Measurements from ENCODE around the gene LCE7A.

DNA sequence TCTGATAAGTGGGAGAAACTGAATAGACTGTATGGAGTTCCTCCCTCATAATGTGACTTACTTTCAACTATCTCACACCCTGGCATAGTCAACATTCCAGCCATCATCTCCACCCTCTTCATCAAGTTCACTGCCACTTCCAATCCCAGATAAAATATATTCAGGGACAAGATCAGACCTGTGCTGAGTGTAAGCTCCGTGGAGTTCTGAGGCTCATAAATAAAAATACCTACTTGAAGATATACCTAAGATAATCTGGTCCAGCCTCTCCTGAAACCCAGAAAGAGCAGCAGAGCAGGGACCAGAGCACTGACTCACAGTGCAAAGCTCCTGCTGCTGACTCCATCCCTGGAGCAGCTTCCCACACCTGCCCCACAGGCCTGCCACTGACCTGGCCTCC, 1.7 kb upstream of the LCE7A start:
- TF ChIP-seq, protein P1, sequence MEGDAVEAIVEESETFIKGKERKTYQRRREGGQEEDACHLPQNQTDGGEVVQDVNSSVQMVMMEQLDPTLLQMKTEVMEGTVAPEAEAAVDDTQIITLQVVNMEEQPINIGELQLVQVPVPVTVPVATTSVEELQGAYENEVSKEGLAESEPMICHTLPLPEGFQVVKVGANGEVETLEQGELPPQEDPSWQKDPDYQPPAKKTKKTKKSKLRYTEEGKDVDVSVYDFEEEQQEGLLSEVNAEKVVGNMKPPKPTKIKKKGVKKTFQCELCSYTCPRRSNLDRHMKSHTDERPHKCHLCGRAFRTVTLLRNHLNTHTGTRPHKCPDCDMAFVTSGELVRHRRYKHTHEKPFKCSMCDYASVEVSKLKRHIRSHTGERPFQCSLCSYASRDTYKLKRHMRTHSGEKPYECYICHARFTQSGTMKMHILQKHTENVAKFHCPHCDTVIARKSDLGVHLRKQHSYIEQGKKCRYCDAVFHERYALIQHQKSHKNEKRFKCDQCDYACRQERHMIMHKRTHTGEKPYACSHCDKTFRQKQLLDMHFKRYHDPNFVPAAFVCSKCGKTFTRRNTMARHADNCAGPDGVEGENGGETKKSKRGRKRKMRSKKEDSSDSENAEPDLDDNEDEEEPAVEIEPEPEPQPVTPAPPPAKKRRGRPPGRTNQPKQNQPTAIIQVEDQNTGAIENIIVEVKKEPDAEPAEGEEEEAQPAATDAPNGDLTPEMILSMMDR (conservative IDR thresholded peaks at IDR 0.05; ENCODE audit: low read depth, low read length), result no peak
- TF ChIP-seq RAD21 (IDR thresholded peaks at IDR 0.05; ENCODE audit: low read length) (no peak), SMC3 (IDR thresholded peaks at IDR 0.05; ENCODE audit: low read depth, low read length) (no peak), CHD1 (IDR thresholded peaks at IDR 0.05; ENCODE audit: low read depth, low read length) (no peak), FOS (IDR thresholded peaks at IDR 0.05; ENCODE audit: low read depth, low read length) (no peak), CEBPB (IDR thresholded peaks at IDR 0.05; ENCODE audit: low read depth, low read length) (no peak), RCOR1 (IDR thresholded peaks at IDR 0.05; ENCODE audit: insufficient replicate concordance, low read length) (no peak)
- TF ChIP-seq, protein P2, sequence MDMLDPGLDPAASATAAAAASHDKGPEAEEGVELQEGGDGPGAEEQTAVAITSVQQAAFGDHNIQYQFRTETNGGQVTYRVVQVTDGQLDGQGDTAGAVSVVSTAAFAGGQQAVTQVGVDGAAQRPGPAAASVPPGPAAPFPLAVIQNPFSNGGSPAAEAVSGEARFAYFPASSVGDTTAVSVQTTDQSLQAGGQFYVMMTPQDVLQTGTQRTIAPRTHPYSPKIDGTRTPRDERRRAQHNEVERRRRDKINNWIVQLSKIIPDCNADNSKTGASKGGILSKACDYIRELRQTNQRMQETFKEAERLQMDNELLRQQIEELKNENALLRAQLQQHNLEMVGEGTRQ (IDR thresholded peaks at IDR 0.05; ENCODE audit: low read depth, low read length), result no peak
